ENCODE results near the gene ZNF343.

ZNF343 gene

GRCh38 chr20:2475850-2476741, 32.6 kb downstream of the ZNF343 start:
- DNase-seq (ENCODE audit: insufficient read length, low spot score) (no peak), FAIRE-seq (no peak)

DNA sequence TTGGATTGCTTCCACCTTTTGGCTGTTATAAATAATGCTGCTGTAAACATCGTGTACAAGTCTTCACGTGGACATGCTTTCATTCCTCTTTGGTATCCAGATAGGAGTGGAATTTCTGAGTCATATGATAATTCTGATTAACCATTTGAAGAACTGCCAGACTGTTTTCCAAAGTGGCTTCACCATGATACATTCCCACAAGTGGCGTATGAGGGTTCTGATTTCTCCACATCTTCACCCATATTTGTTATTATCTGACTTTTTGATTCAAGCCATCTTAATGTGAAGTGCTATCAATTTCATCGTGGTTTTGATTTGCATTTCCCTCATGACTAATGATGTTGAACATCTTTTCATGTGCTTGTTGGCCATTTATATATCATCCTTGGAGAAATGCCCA, 35.2 kb downstream of the ZNF343 start:
- FAIRE-seq: no peak
- peak; percentile 25 for DNase-seq (ENCODE audit: insufficient read length, low spot score)

DNA sequence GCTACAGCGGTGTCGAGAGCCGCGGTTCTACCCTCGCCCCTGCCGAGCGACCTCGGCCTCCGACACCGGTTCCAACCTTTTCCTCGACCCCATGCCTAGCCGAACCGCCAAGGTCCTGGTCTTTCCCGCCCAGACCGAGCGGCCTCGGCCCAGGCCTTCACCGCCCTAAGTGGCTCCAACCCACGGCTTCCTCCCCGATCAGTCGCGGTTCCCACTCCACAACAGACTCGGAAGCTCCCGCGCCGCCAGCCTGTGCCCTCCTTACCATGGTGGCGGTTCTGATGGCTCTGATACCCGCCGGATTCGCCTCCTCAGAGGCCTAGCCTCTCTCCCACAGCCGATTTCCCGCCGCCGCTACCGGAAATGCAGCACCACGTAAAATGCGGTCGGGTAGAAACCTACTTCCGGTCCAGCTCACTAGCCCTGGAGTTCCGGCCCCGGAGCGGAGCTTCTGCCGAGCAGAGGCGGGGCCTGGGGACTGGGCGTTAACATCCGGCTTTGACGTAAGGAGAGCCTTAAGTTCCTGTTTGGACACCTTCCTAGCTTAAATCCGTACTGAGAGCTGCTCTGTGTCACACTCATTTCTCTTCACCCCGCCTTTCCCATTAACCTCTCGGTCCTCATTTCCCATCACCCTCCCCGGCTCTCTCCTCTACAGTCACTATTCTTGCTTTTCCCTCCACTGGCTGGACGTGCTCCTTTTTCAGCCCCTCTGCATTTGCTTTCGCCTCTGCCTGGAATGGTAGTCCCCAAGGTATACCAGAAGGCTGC, 38.1 kb downstream of the ZNF343 start, which contains the start of gene SNRPB:
TSS of gene SNRPB (minus strand) at position 367 of the 771 bp plus-strand sequence. CDS start at position 268, 99 bp downstream.
- FAIRE-seq: peak; percentile 83

DNA sequence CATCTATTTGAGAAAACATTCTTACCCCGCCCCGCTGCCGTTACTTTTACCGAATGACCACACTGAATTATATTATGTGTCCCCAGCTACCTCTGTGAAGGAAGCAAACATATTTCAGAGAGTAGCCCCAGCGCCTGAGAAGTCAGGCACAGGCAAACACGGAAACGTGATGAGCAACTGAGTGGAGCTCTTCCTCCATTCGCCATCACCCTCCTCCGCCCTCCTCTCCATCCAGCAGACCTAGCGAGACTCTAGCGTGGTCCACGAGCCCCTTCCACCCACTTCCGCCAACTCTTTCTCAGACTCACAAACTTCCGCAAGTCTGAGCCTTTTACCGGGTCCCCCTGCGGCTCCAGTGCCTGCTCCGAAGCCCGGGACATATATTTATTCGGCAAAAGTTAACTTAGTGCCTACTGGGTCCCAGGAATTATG, 38.7 kb downstream of the ZNF343 start:
- DNase-seq (ENCODE audit: insufficient read length, low spot score) (peak; percentile 62), FAIRE-seq (no peak)

More for the DNA sequence above, 38.1 kb downstream of the ZNF343 start, which contains the start of gene SNRPB:
- peak; percentile 96 for DNase-seq (ENCODE audit: insufficient read length, low spot score)

DNA sequence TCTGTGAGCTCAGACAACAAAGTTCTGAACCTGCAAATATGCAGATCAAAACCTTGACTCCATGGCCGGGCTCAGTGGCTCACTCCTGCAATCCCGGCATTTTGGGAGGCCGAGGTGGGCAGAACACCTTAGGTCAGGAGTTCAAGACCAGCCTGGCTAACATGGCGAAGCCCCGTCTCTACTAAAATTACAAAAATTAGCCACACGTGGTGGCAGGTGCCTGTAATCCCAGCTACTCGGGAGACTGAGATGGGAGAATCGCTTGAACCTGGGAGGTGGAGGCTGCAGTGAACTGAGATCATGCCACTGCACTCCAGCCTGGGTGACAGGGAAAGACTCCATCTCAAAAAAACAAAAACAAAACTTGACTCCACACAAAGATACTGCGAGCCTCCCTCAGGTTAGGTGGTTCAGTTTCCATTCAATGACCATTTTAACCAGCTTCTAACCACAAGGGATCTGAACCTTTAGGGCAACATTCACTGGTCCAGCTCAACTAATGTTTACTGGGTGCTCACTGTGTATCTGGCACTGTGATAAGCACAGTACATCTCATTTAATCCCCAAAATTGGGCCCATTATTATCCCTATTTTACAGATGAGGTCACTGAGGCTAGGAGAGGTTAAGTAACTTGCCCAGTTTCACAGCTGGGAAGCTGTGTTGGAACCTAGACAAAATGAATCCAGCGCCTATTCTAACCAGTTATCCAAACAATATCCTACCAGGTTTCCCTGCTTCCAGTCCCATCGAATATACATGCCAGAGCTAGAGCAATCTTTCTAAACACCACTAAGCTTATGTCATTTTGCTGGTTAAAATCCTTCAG, 39.9 kb downstream of the ZNF343 start:
- FAIRE-seq: no peak

GRCh38 chr20:2467412-2467811, 41.3 kb downstream of the ZNF343 start:
- no peak for DNase-seq (ENCODE audit: insufficient read length, low spot score)
- no peak for FAIRE-seq

More for the DNA sequence above, 39.9 kb downstream of the ZNF343 start:
- DNase-seq (ENCODE audit: insufficient read length, low spot score): no peak

- FAIRE-seq (no peak), DNase-seq (ENCODE audit: insufficient read length, low spot score) (no peak)
Observed at GRCh38 chr20:2465100-2465499, 43.6 kb downstream of the ZNF343 start.

DNA sequence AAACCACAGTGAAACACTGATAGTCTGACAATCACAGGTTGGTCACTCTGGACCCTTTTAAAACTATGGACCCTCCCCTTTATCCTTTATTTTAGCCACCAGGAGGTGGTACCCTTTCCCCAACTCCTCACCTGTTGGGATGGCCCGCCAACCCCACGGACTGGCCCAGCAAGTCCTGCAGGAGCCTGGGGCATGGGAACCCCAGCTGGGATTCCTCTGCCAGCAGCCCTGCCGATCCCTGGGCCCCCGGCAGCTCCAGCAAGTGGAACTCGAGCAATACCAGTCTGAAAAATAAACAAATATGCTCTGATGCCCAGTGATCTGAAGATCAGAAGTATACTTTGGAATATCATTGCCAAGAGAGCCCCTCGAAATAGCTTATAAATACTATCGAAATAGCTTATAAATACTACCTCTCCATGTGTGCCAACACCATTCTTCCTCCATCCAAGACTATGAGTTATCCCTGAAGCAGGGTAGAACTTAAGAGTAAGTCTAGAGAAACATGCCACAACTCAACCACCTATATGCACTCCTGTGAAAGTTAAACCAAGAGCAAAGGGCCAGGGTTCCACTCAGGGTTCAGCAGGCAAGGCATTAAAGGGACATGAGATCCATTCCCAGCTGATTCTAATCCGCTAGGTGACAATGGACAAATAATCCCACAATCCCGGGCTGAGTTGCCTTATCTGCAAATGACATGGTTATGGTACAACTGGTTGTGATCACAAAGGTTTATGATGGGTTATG, 44.9 kb downstream of the ZNF343 start:
- no peak for FAIRE-seq
- DNase-seq (ENCODE audit: insufficient read length, low spot score): no peak

DNA sequence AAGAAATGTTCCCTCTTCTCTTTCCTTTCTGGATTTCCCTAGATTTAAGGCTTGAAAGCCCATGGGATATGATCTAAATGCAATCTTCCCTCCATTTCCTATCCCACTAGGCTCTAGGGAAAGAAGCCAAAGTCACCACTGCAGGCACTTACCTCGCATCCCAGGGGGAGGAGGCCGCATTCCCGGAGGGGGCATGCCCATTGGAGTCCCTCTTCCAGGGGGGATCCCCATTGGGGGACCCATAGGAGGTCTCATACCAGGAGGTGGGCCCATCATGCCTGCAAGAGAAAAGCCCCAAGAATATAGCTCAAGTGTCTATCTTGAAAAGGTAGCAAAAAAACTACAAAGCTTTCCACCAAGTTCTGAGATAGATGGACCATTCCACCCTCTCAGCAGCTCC, 46.2 kb downstream of the ZNF343 start:
- DNase-seq (ENCODE audit: insufficient read length, low spot score): no peak
- no peak for FAIRE-seq

- DNase-seq (ENCODE audit: insufficient read length, low spot score) (no peak), FAIRE-seq (no peak)
Observed at GRCh38 chr20:2460752-2461424, 47.8 kb downstream of the ZNF343 start.

DNA sequence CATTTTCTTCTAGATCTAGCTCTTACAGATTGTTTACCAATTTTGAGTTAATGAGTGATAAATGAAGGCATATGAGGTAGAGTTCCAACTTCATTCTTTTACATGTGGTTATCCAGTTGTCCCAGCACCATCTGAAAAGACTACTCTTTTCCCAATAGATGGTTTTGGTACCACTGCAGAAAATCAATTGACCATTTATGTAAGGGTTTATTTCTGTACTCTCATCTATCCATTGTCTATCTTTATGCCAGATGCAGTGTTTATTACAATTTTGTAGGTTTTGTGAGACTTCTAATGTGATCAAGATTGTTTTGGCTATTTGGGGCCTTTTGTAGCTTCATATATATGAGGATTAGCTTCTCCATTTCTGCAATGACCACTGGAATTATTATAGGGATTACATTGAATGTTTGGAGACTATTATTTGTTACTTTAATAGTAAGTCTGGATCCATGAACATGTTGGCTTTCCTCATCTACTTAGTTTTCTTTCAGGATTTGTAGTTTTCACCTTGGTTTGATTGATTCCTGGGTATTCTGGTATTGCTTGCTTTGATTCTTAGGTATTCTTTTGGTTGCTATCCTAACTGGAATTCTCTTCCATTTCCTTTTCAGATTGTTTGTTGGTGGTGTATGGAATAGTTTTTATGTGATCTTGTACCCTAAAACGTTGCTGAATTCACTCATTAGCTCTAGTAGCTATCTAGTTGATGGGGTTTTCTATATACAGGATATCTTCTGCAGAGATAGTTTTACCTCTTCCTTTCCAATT, 48.5 kb downstream of the ZNF343 start:
- DNase-seq (ENCODE audit: insufficient read length, low spot score) (no peak), FAIRE-seq (no peak)

GRCh38 chr20:2458919-2459499, 49.7 kb downstream of the ZNF343 start:
- DNase-seq (ENCODE audit: insufficient read length, low spot score) (no peak), FAIRE-seq (no peak)

- DNase-seq (ENCODE audit: insufficient read length, low spot score): no peak
Observed at GRCh38 chr20:2455771-2456497, 52.8 kb downstream of the ZNF343 start.

DNA sequence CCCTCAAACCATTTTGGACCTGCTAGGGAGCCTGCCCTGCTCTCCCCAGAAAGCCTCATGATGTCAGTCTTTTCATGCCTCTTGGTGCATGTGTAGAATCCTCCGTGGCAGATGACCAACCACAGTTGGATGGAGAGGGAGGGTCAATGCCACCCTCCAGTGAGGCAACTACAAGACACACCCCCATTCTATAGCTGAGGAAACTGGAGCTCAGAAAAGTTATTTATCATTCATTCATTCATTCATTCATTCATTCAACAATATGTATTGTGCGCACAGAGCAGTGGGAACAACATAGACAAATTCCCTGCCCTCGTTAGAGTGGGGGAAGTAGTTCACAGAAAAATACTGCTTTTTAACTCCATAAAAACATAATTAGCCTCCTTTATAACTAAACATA, 54.9 kb downstream of the ZNF343 start:
- FAIRE-seq (no peak), DNase-seq (ENCODE audit: insufficient read length, low spot score) (no peak)

More at GRCh38 chr20:2455771-2456497, 52.8 kb downstream of the ZNF343 start:
- FAIRE-seq: no peak

- DNase-seq (ENCODE audit: insufficient read length, low spot score): peak; percentile 80
- no peak for FAIRE-seq
Observed at GRCh38 chr20:2451939-2452732, 56.6 kb downstream of the ZNF343 start.

- FAIRE-seq: no peak
- DNase-seq (ENCODE audit: insufficient read length, low spot score): no peak
Observed at GRCh38 chr20:2451422-2451821, 57.3 kb downstream of the ZNF343 start.

DNA sequence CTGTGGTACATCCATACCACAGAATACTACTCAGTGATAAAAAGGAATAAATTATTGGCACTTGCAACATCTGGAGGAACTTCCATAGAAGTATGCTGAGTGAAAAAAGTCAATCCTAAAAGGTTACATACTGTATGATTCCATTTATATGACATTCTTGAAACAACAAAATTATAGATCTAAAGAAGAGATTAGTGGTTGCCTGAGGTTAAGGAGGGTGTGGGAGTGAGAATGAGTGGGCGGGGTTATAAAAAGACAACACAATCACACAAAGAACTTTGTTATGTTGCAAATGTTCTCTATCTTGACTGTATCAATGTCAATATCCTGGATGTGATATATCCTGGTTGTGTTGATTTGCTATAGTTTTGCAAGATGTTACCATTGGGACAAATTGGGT, 59.3 kb downstream of the ZNF343 start:
- FAIRE-seq: no peak

More for the DNA sequence above, 59.3 kb downstream of the ZNF343 start:
- no peak for DNase-seq (ENCODE audit: insufficient read length, low spot score)

Measured in HTR-8/SVneo (cell line).